WTC11 (cell line): ENCODE measurements around the gene CDH13. TPM values are rescaled to one million over a fixed set of nuclear protein-coding genes. Genes with fewer than 3 reads are reported as not detected.

Experiments
- ATAC-seq: fragments of 200-7000 bp; cut with Tn5 transposase; 2 replicates; pipeline ENCODE4 v1.10.0; 2021; ENCODE audit warnings: mild to moderate bottlenecking, moderate library complexity
- CTCF ChIA-PET: fragments of 300-600 bp; sonication (Branson Sonifier 250); formaldehyde crosslinking; loops from one replicate; lab custom pipeline; 2021; ENCODE audit warnings: antibody characterized with exemption; lab: Charles Lee
- POLR2A ChIA-PET: fragments of 350-600 bp; sonication (Branson Sonifier 250); formaldehyde crosslinking; loops from one replicate; lab custom pipeline; 2021; ENCODE audit warnings: antibody characterized with exemption; lab: Charles Lee
- DNase-seq: peaks from one replicate; pipeline ENCODE4 v3.0.0; 2021; ENCODE audit warnings: low spot score
- H3K27ac Mint-ChIP-seq: 2 replicates; pipeline ENCODE4 v1.8.0; 2021; ENCODE audit warnings: mixed read lengths
- H3K27me3 Mint-ChIP-seq: 2 replicates; pipeline ENCODE4 v1.8.0; 2021; ENCODE audit warnings: low read depth, mild to moderate bottlenecking, moderate library complexity, mixed read lengths
- H3K36me3 Mint-ChIP-seq: 2 replicates; pipeline ENCODE4 v1.8.0; 2021; ENCODE audit warnings: mixed read lengths
- H3K4me1 Mint-ChIP-seq: 2 replicates; pipeline ENCODE4 v1.8.0; 2022; ENCODE audit warnings: mixed read lengths
- H3K4me3 Mint-ChIP-seq: 2 replicates; pipeline ENCODE4 v1.8.0; 2021; ENCODE audit warnings: mild to moderate bottlenecking, moderate library complexity, mixed read lengths
- H3K9me3 Mint-ChIP-seq: 2 replicates; pipeline ENCODE4 v1.8.0; 2021; ENCODE audit warnings: mixed read lengths
- ETV6 ChIP-seq: sonication (generic); formaldehyde crosslinking; IDR thresholded peaks from 2 replicates; pipeline ENCODE4 v1.8.1; 2022; ENCODE audit warnings: mild to moderate bottlenecking, missing genetic modification reagents
- IRF2 ChIP-seq: sonication (generic); formaldehyde crosslinking; IDR thresholded peaks from 2 replicates; pipeline ENCODE4 v1.8.0; 2022; ENCODE audit warnings: low read depth, missing genetic modification reagents, borderline replicate concordance
- JAZF1 ChIP-seq: fragments of 250-450 bp; sonication (Bioruptor Pico); IDR thresholded peaks from 2 replicates; pipeline ENCODE4 v1.9.0; 2021; ENCODE audit warnings: moderate library complexity, mild to moderate bottlenecking, inconsistent platforms
- JUN ChIP-seq: sonication (generic); formaldehyde crosslinking; IDR thresholded peaks from 2 replicates; pipeline ENCODE4 v1.8.0; 2023; ENCODE audit warnings: mild to moderate bottlenecking, missing genetic modification reagents
- SOX15 ChIP-seq: fragments of 250-450 bp; sonication (Bioruptor Pico); IDR thresholded peaks from 2 replicates; pipeline ENCODE4 v1.9.0; 2021; ENCODE audit warnings: mild to moderate bottlenecking
- TCF7 ChIP-seq: sonication (generic); formaldehyde crosslinking; IDR thresholded peaks from 2 replicates; pipeline ENCODE4 v1.8.0; 2022; ENCODE audit warnings: mild to moderate bottlenecking, low read depth, missing genetic modification reagents, moderate library complexity
- TEAD4 ChIP-seq: sonication (generic); formaldehyde crosslinking; IDR thresholded peaks from 2 replicates; pipeline ENCODE4 v1.8.0; 2022; ENCODE audit warnings: mild to moderate bottlenecking, missing genetic modification reagents
- ZNF263 ChIP-seq: sonication (generic); formaldehyde crosslinking; IDR thresholded peaks from 2 replicates; pipeline ENCODE4 v1.8.1; 2022; ENCODE audit warnings: low read depth, mild to moderate bottlenecking, moderate library complexity, missing genetic modification reagents
- ZNF423 ChIP-seq: fragments of 250-450 bp; sonication (Bioruptor Pico); IDR thresholded peaks from 2 replicates; pipeline ENCODE4 v2.1.2; 2022; ENCODE audit warnings: mild to moderate bottlenecking, moderate library complexity
- total RNA-seq: library from RNA; stranded (reverse); gene quantifications from 3 replicates; pipeline ENCODE4 v1.2.3, GENCODE V29; 2021
- TF ChIP-seq, protein P1 (sequence below): sonication (generic); formaldehyde crosslinking; IDR thresholded peaks from 2 replicates; pipeline ENCODE4 v1.8.0; 2022; ENCODE audit warnings: mild to moderate bottlenecking, missing genetic modification reagents
- TF ChIP-seq, protein P2 (sequence below): sonication (generic); formaldehyde crosslinking; IDR thresholded peaks from 2 replicates; pipeline ENCODE4 v1.8.0; 2022; ENCODE audit warnings: missing genetic modification reagents
- TF ChIP-seq, protein P3 (sequence below): sonication (generic); formaldehyde crosslinking; IDR thresholded peaks from 2 replicates; pipeline ENCODE4 v1.8.1; 2022; ENCODE audit warnings: low read depth, missing genetic modification reagents, borderline replicate concordance
- TF ChIP-seq, protein P4 (sequence below): fragments of 250-450 bp; sonication (Bioruptor Pico); IDR thresholded peaks from 2 replicates; pipeline ENCODE4 v2.1.2; 2022; ENCODE audit warnings: mild to moderate bottlenecking, moderate library complexity
- TF ChIP-seq, protein P5 (sequence below): fragments of 250-450 bp; sonication (Bioruptor Pico); IDR thresholded peaks from 2 replicates; pipeline ENCODE4 v1.9.0; 2021; ENCODE audit warnings: mild to moderate bottlenecking
- TF ChIP-seq, protein P6 (sequence below): sonication (generic); formaldehyde crosslinking; IDR thresholded peaks from 2 replicates; pipeline ENCODE4 v1.8.0; 2022; ENCODE audit warnings: mild to moderate bottlenecking, missing genetic modification reagents
- TF ChIP-seq, protein P7 (sequence below): sonication (generic); formaldehyde crosslinking; IDR thresholded peaks from 2 replicates; pipeline ENCODE4 v1.8.1; 2023; ENCODE audit warnings: mild to moderate bottlenecking, missing genetic modification reagents, moderate library complexity
- TF ChIP-seq, protein P8 (sequence below): sonication (generic); formaldehyde crosslinking; IDR thresholded peaks from 2 replicates; pipeline ENCODE4 v1.8.0; 2022; ENCODE audit warnings: mild to moderate bottlenecking, missing genetic modification reagents
- TF ChIP-seq, protein P9 (sequence below): sonication (generic); formaldehyde crosslinking; conservative IDR thresholded peaks from 2 replicates; pipeline ENCODE4 v1.8.1; 2022; ENCODE audit warnings: mild to moderate bottlenecking, missing genetic modification reagents
- TF ChIP-seq, protein P10 (sequence below): fragments of 250-450 bp; sonication (Bioruptor Pico); IDR thresholded peaks from 2 replicates; pipeline ENCODE4 v1.9.0; 2021; ENCODE audit warnings: mild to moderate bottlenecking

Gene CDH13
- total RNA-seq, 1 experiment from 2014 or later = 0.81 TPM

DNA sequence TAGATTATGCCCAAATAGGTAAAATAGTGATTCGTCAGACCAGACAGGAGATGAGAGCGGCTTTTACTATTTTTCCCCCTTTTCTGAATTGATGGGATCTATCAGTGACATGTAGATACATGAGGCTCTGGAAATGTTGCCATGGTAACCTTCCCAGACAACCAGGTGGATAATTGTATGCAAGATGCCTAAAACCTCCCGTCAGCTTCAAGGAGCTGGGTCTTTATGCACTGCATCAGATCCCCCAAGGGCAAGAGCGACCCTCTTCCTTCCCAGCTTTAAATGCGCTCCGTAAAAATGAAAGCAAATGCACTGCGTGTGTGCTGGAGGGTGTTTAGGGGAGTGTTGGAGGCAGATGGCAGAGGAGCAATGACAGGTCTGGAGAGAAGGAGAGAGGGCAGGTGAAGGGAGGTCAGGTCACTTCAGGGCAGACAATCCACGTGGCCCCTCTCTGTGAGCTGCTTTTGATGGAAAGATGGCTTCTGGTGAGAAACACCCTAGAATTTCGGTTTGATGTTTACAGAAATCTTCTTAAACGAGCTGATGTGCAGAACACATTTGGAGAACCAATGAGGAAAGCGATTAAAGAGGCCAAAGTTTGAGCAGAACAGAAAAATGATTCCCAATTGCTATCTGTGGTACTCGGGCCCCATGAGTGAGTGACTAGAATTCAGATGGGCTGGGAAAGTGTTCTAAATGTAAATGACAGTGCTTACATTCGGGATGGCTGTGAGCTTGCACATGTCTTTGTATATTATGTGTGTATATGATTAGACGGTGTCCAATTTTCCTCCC lies 719.3 kb downstream of the CDH13 start:
- Mint-ChIP-seq H3K27ac (no peak overlapping the region), H3K27me3 (no peaks in the 10 kb centered on the region)
- DNase-seq = no peak
- POLR2A ChIA-PET = no interaction called here
- TF ChIP-seq, protein P1, sequence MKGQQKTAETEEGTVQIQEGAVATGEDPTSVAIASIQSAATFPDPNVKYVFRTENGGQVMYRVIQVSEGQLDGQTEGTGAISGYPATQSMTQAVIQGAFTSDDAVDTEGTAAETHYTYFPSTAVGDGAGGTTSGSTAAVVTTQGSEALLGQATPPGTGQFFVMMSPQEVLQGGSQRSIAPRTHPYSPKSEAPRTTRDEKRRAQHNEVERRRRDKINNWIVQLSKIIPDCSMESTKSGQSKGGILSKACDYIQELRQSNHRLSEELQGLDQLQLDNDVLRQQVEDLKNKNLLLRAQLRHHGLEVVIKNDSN (CRISPR knock-in tag) = no peak
- no peak for TF ChIP-seq TCF7
- TF ChIP-seq JAZF1 (CRISPR knock-in tag) = no peak
- TF ChIP-seq, protein P2, sequence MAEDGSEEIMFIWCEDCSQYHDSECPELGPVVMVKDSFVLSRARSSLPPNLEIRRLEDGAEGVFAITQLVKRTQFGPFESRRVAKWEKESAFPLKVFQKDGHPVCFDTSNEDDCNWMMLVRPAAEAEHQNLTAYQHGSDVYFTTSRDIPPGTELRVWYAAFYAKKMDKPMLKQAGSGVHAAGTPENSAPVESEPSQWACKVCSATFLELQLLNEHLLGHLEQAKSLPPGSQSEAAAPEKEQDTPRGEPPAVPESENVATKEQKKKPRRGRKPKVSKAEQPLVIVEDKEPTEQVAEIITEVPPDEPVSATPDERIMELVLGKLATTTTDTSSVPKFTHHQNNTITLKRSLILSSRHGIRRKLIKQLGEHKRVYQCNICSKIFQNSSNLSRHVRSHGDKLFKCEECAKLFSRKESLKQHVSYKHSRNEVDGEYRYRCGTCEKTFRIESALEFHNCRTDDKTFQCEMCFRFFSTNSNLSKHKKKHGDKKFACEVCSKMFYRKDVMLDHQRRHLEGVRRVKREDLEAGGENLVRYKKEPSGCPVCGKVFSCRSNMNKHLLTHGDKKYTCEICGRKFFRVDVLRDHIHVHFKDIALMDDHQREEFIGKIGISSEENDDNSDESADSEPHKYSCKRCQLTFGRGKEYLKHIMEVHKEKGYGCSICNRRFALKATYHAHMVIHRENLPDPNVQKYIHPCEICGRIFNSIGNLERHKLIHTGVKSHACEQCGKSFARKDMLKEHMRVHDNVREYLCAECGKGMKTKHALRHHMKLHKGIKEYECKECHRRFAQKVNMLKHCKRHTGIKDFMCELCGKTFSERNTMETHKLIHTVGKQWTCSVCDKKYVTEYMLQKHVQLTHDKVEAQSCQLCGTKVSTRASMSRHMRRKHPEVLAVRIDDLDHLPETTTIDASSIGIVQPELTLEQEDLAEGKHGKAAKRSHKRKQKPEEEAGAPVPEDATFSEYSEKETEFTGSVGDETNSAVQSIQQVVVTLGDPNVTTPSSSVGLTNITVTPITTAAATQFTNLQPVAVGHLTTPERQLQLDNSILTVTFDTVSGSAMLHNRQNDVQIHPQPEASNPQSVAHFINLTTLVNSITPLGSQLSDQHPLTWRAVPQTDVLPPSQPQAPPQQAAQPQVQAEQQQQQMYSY (CRISPR knock-in tag) = no peak
- TF ChIP-seq, protein P3, sequence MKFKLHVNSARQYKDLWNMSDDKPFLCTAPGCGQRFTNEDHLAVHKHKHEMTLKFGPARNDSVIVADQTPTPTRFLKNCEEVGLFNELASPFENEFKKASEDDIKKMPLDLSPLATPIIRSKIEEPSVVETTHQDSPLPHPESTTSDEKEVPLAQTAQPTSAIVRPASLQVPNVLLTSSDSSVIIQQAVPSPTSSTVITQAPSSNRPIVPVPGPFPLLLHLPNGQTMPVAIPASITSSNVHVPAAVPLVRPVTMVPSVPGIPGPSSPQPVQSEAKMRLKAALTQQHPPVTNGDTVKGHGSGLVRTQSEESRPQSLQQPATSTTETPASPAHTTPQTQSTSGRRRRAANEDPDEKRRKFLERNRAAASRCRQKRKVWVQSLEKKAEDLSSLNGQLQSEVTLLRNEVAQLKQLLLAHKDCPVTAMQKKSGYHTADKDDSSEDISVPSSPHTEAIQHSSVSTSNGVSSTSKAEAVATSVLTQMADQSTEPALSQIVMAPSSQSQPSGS (CRISPR knock-in tag) = no peak
- TF ChIP-seq, protein P4, sequence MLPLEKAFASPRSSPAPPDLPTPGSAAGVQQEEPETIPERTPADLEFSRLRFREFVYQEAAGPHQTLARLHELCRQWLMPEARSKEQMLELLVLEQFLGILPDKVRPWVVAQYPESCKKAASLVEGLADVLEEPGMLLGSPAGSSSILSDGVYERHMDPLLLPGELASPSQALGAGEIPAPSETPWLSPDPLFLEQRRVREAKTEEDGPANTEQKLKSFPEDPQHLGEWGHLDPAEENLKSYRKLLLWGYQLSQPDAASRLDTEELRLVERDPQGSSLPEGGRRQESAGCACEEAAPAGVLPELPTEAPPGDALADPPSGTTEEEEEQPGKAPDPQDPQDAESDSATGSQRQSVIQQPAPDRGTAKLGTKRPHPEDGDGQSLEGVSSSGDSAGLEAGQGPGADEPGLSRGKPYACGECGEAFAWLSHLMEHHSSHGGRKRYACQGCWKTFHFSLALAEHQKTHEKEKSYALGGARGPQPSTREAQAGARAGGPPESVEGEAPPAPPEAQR (CRISPR knock-in tag) = no peak
- no peak for TF ChIP-seq IRF2
- TF ChIP-seq ZNF423 (CRISPR knock-in tag) = no peak
- TF ChIP-seq, protein P5, sequence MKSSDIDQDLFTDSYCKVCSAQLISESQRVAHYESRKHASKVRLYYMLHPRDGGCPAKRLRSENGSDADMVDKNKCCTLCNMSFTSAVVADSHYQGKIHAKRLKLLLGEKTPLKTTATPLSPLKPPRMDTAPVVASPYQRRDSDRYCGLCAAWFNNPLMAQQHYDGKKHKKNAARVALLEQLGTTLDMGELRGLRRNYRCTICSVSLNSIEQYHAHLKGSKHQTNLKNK (CRISPR knock-in tag) = no peak
- TF ChIP-seq ZNF263 (CRISPR knock-in tag) = no peak
- TF ChIP-seq, protein P6, sequence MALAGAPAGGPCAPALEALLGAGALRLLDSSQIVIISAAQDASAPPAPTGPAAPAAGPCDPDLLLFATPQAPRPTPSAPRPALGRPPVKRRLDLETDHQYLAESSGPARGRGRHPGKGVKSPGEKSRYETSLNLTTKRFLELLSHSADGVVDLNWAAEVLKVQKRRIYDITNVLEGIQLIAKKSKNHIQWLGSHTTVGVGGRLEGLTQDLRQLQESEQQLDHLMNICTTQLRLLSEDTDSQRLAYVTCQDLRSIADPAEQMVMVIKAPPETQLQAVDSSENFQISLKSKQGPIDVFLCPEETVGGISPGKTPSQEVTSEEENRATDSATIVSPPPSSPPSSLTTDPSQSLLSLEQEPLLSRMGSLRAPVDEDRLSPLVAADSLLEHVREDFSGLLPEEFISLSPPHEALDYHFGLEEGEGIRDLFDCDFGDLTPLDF (CRISPR knock-in tag) = no peak
- no peak for TF ChIP-seq TEAD4 (CRISPR knock-in tag)
- TF ChIP-seq JUN (CRISPR knock-in tag) = no peak
- TF ChIP-seq, protein P7, sequence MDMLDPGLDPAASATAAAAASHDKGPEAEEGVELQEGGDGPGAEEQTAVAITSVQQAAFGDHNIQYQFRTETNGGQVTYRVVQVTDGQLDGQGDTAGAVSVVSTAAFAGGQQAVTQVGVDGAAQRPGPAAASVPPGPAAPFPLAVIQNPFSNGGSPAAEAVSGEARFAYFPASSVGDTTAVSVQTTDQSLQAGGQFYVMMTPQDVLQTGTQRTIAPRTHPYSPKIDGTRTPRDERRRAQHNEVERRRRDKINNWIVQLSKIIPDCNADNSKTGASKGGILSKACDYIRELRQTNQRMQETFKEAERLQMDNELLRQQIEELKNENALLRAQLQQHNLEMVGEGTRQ (CRISPR knock-in tag) = no peak
- no peak for TF ChIP-seq SOX15 (CRISPR knock-in tag)
- TF ChIP-seq, protein P8, sequence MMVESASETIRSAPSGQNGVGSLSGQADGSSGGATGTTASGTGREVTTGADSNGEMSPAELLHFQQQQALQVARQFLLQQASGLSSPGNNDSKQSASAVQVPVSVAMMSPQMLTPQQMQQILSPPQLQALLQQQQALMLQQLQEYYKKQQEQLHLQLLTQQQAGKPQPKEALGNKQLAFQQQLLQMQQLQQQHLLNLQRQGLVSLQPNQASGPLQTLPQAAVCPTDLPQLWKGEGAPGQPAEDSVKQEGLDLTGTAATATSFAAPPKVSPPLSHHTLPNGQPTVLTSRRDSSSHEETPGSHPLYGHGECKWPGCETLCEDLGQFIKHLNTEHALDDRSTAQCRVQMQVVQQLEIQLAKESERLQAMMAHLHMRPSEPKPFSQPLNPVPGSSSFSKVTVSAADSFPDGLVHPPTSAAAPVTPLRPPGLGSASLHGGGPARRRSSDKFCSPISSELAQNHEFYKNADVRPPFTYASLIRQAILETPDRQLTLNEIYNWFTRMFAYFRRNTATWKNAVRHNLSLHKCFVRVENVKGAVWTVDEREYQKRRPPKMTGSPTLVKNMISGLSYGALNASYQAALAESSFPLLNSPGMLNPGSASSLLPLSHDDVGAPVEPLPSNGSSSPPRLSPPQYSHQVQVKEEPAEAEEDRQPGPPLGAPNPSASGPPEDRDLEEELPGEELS (CRISPR knock-in tag) = no peak
- TF ChIP-seq, protein P9, sequence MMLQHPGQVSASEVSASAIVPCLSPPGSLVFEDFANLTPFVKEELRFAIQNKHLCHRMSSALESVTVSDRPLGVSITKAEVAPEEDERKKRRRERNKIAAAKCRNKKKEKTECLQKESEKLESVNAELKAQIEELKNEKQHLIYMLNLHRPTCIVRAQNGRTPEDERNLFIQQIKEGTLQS = no peak
- TF ChIP-seq, protein P10, sequence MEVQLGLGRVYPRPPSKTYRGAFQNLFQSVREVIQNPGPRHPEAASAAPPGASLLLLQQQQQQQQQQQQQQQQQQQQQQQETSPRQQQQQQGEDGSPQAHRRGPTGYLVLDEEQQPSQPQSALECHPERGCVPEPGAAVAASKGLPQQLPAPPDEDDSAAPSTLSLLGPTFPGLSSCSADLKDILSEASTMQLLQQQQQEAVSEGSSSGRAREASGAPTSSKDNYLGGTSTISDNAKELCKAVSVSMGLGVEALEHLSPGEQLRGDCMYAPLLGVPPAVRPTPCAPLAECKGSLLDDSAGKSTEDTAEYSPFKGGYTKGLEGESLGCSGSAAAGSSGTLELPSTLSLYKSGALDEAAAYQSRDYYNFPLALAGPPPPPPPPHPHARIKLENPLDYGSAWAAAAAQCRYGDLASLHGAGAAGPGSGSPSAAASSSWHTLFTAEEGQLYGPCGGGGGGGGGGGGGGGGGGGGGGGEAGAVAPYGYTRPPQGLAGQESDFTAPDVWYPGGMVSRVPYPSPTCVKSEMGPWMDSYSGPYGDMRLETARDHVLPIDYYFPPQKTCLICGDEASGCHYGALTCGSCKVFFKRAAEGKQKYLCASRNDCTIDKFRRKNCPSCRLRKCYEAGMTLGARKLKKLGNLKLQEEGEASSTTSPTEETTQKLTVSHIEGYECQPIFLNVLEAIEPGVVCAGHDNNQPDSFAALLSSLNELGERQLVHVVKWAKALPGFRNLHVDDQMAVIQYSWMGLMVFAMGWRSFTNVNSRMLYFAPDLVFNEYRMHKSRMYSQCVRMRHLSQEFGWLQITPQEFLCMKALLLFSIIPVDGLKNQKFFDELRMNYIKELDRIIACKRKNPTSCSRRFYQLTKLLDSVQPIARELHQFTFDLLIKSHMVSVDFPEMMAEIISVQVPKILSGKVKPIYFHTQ (CRISPR knock-in tag) = no peak
- no peak for TF ChIP-seq ETV6 (CRISPR knock-in tag)
- TF ChIP-seq, all 79 proteins: peak for 0
- Mint-ChIP-seq H3K4me1 (peaks cover 5% of the 10 kb centered on the region), H3K9me3 (no peaks in the 10 kb centered on the region), H3K36me3 (no peaks in the 10 kb centered on the region), H3K4me3 (no peak overlapping the region)
- CTCF ChIA-PET = interaction anchor here (1.0 to 1.7 kb wide), 2 partner anchors 56 to 233 kb away, joined by 3 to 5 read pairs; no protein-coding TSS in a partner anchor
- no peak for ATAC-seq
